Uterus (tissue), 2 donors: ENCODE results near the gene PCYOX1L.

Experiments
- POLR2A ChIP-seq, 2 donors: fragments of 450-650 bp; IDR thresholded peaks; one replicate each; pipeline ENCODE4 v1.6.1; 2016; ENCODE audit warnings: antibody characterized with exemption in 2 of 2, mild to moderate bottlenecking in 1 of 2, moderate library complexity in 1 of 2
- TF ChIP-seq, protein P1 (sequence below), 4 experiments: fragments of 200-600 bp in 2 of 4; fragments of 450-650 bp in 2 of 4; sonication (generic) in 2 of 4; IDR thresholded peaks; one replicate each; pipeline ENCODE4 v1.5.1; 2016 to 2019; ENCODE audit warnings: antibody characterized with exemption in 4 of 4, mild to moderate bottlenecking in 2 of 4, moderate library complexity in 1 of 4

GRCh38 chr5:149317281-149318048 is 40.4 kb upstream of the PCYOX1L start:
- TF ChIP-seq, protein P1, sequence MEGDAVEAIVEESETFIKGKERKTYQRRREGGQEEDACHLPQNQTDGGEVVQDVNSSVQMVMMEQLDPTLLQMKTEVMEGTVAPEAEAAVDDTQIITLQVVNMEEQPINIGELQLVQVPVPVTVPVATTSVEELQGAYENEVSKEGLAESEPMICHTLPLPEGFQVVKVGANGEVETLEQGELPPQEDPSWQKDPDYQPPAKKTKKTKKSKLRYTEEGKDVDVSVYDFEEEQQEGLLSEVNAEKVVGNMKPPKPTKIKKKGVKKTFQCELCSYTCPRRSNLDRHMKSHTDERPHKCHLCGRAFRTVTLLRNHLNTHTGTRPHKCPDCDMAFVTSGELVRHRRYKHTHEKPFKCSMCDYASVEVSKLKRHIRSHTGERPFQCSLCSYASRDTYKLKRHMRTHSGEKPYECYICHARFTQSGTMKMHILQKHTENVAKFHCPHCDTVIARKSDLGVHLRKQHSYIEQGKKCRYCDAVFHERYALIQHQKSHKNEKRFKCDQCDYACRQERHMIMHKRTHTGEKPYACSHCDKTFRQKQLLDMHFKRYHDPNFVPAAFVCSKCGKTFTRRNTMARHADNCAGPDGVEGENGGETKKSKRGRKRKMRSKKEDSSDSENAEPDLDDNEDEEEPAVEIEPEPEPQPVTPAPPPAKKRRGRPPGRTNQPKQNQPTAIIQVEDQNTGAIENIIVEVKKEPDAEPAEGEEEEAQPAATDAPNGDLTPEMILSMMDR (IDR thresholded peaks at IDR 0.05): peak; percentile 60 to 88 (median 74)
- TF ChIP-seq POLR2A (IDR thresholded peaks at IDR 0.05): no peak
